Measurements from ENCODE around the gene PAPSS2.

The PAPSS2 gene

GRCh38 chr10:87753995-87754866 is 94.6 kb downstream of the PAPSS2 start:
- no peak for DNase-seq

- no peak for DNase-seq
These were observed 98.0 kb downstream of the PAPSS2 start for GRCh38 chr10:87757685-87758084.

GRCh38 chr10:87759551-87759950 is 99.9 kb downstream of the PAPSS2 start:
- DNase-seq: no peak

GRCh38 chr10:87760195-87760905 is 100.7 kb downstream of the PAPSS2 start:
- DNase-seq: no peak

GRCh38 chr10:87761153-87761552 is 101.5 kb downstream of the PAPSS2 start:
- no peak for DNase-seq

GRCh38 chr10:87761892-87762291 is 102.2 kb downstream of the PAPSS2 start:
- DNase-seq: no peak

- DNase-seq: no peak
These were observed 103.6 kb downstream of the PAPSS2 start for GRCh38 chr10:87763086-87763861.

GRCh38 chr10:87764072-87764934 is 104.6 kb downstream of the PAPSS2 start:
- no peak for DNase-seq

GRCh38 chr10:87765666-87766376 is 106.1 kb downstream of the PAPSS2 start:
- DNase-seq: no peak

- no peak for DNase-seq
These were observed 107.6 kb downstream of the PAPSS2 start for GRCh38 chr10:87767253-87767652.

- no peak for DNase-seq
These were observed 112.3 kb downstream of the PAPSS2 start for GRCh38 chr10:87771871-87772500.

GRCh38 chr10:87775766-87776165 is 116.1 kb downstream of the PAPSS2 start:
- DNase-seq: no peak

- DNase-seq: no peak
These were observed 116.7 kb downstream of the PAPSS2 start for GRCh38 chr10:87776328-87776727.

GRCh38 chr10:87781545-87781944 is 121.9 kb downstream of the PAPSS2 start:
- no peak for DNase-seq

- DNase-seq: no peak
These were observed 123.0 kb downstream of the PAPSS2 start for GRCh38 chr10:87782721-87783120.

GRCh38 chr10:87786421-87786820 is 126.7 kb downstream of the PAPSS2 start:
- no peak for DNase-seq

GRCh38 chr10:87790185-87790584 is 130.5 kb downstream of the PAPSS2 start:
- DNase-seq: no peak

- DNase-seq: no peak
These were observed 134.6 kb downstream of the PAPSS2 start for GRCh38 chr10:87794285-87794684.
